Panc1 (cell line): Measurements from ENCODE around the gene CAMK1D. TPM values are rescaled to one million over a fixed set of nuclear protein-coding genes. Genes with fewer than 3 reads are reported as not detected.

Experiments used
- ATAC-seq: fragments of 200-7000 bp; cut with Tn5 transposase; 2 replicates; pipeline ENCODE4 v1.9.1; 2020; ENCODE audit warnings: mild to moderate bottlenecking, moderate library complexity
- BruUV-seq: library from RNA; stranded (reverse); fragments of 400-500 nt; replicated peaks from 2 replicates; lab custom pipeline; 2021; lab: Mats Ljungman, UMichigan
- CTCF ChIA-PET: fragments of 300-600 bp; sonication (Branson Sonifier 250); formaldehyde crosslinking; loops from one replicate; lab custom pipeline; 2022; ENCODE audit warnings: antibody characterized with exemption; lab: Charles Lee
- POLR2A ChIA-PET: fragments of 300-600 bp; sonication (Branson Sonifier 250); formaldehyde crosslinking; loops from one replicate; lab custom pipeline; 2022; ENCODE audit warnings: antibody characterized with exemption; lab: Charles Lee
- DNase-seq: peaks from one replicate; pipeline ENCODE4 v3.0.0-alpha.2; 2010; ENCODE audit warnings: low read depth, low spot score
- H3K27ac ChIP-seq: 2 replicates; pipeline ENCODE4 v1.5.1; 2011; ENCODE audit warnings: mild to moderate bottlenecking, low read length, inconsistent platforms
- H3K27me3 ChIP-seq: fragments of 200-500 bp; sonication (Bioruptor generic); 2 replicates; pipeline ENCODE4 v1.6.0; 2014; ENCODE audit warnings: low read length, inconsistent platforms; ENCODE audit not compliant: control insufficient read depth, insufficient read depth
- H3K36me3 ChIP-seq: fragments of 200-500 bp; sonication (Bioruptor generic); 2 replicates; pipeline ENCODE4 v1.5.1; 2014; ENCODE audit warnings: inconsistent platforms, mild to moderate bottlenecking, low read length, moderate library complexity; ENCODE audit not compliant: control insufficient read depth, insufficient read depth
- H3K4me1 ChIP-seq: 2 replicates; pipeline ENCODE4 v1.5.1; 2011; ENCODE audit warnings: inconsistent platforms, mild to moderate bottlenecking, low read length, moderate library complexity; ENCODE audit not compliant: control insufficient read depth, insufficient read depth
- H3K4me3 ChIP-seq, 2 experiments: 2 replicates each; pipeline ENCODE4 v1.5.1; 2011 to 2012; ENCODE audit warnings: low read depth in 2 of 2, low read length in 2 of 2, mild to moderate bottlenecking in 2 of 2, inconsistent platforms in 1 of 2, moderate library complexity in 1 of 2
- H3K9me3 ChIP-seq: fragments of 200-500 bp; sonication (Bioruptor generic); 2 replicates; pipeline ENCODE4 v1.5.1; 2014; ENCODE audit warnings: low read depth, mild to moderate bottlenecking, inconsistent platforms, low read length, moderate library complexity; ENCODE audit not compliant: control insufficient read depth, insufficient read depth
- CTCF ChIP-seq: fragments of 450-650 bp; IDR thresholded peaks from 2 replicates; pipeline ENCODE4 v1.5.1; 2017; ENCODE audit warnings: mild to moderate bottlenecking
- POLR2AphosphoS5 ChIP-seq: IDR thresholded peaks from 2 replicates; pipeline ENCODE4 v1.6.1; 2012; ENCODE audit warnings: mild to moderate bottlenecking, low read depth, low read length, moderate library complexity
- SIN3A ChIP-seq: IDR thresholded peaks from 2 replicates; pipeline ENCODE4 v1.6.1; 2012; ENCODE audit warnings: low read depth, mild to moderate bottlenecking, low read length, moderate library complexity, borderline replicate concordance; ENCODE audit not compliant: insufficient read depth
- TCF7L2 ChIP-seq: IDR thresholded peaks from 2 replicates; pipeline ENCODE4 v1.6.1; 2011; ENCODE audit warnings: mild to moderate bottlenecking, low read depth, low read length, inconsistent platforms
- in situ Hi-C: cut with HindIII; loops from 2 replicates; pipeline ENCODE4 v1.10.0; 2016; ENCODE audit warnings: low sequenced_read_pairs, low pct_unique_long_range_greater_than_20kb
- intact Hi-C: fragments of 100-400 bp; cut with micrococcal nuclease; formaldehyde crosslinking; loops from one replicate; pipeline ENCODE4 v1.10.0; 2022; ENCODE audit not compliant: unreplicated experiment
- total RNA-seq: library from RNA; stranded (reverse); gene quantifications from one replicate; pipeline ENCODE4 v1.2.1, GENCODE V29; 2021; ENCODE audit not compliant: unreplicated experiment
- TF ChIP-seq, protein P1 (sequence below), 2 experiments: IDR thresholded peaks; 2 replicates each; pipeline ENCODE4 v1.6.1; 2011 to 2012; ENCODE audit warnings: low read depth in 2 of 2, control low read depth in 1 of 2, low read length in 1 of 2, mild to moderate bottlenecking in 1 of 2, moderate library complexity in 1 of 2; ENCODE audit not compliant: insufficient read depth in 1 of 2

Gene CAMK1D
- total RNA-seq, 1 experiment from 2014 or later, result 5.7 TPM

GRCh38 chr10:12600652-12601051 lies 251.3 kb downstream of the CAMK1D start:
- H3K27me3 ChIP-seq, result no peaks in the 10 kb centered on the region
- no TSS peak for BruUV-seq
- ATAC-seq, result no peak
- in situ Hi-C loops, result no loop called here
- peaks cover 5% of the 10 kb centered on the region; the same call in 1 of the 2 replicates for H3K4me1 ChIP-seq
- intact Hi-C loops, result no loop called here
- H3K27ac ChIP-seq, result no peak overlapping the region
- no peak overlapping the region for H3K4me3 ChIP-seq
- H3K9me3 ChIP-seq, result no peaks in the 10 kb centered on the region
- CTCF ChIA-PET, result no interaction called here
- TF ChIP-seq CTCF (no peak), SIN3A (no peak), TCF7L2 (no peak), POLR2AphosphoS5 (no peak)
- TF ChIP-seq, protein P1, sequence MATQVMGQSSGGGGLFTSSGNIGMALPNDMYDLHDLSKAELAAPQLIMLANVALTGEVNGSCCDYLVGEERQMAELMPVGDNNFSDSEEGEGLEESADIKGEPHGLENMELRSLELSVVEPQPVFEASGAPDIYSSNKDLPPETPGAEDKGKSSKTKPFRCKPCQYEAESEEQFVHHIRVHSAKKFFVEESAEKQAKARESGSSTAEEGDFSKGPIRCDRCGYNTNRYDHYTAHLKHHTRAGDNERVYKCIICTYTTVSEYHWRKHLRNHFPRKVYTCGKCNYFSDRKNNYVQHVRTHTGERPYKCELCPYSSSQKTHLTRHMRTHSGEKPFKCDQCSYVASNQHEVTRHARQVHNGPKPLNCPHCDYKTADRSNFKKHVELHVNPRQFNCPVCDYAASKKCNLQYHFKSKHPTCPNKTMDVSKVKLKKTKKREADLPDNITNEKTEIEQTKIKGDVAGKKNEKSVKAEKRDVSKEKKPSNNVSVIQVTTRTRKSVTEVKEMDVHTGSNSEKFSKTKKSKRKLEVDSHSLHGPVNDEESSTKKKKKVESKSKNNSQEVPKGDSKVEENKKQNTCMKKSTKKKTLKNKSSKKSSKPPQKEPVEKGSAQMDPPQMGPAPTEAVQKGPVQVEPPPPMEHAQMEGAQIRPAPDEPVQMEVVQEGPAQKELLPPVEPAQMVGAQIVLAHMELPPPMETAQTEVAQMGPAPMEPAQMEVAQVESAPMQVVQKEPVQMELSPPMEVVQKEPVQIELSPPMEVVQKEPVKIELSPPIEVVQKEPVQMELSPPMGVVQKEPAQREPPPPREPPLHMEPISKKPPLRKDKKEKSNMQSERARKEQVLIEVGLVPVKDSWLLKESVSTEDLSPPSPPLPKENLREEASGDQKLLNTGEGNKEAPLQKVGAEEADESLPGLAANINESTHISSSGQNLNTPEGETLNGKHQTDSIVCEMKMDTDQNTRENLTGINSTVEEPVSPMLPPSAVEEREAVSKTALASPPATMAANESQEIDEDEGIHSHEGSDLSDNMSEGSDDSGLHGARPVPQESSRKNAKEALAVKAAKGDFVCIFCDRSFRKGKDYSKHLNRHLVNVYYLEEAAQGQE (IDR thresholded peaks at IDR 0.05; ENCODE audit: insufficient read depth in 1 of 2, low read depth in 2 of 2, low read length in 1 of 2), result no peak
- H3K36me3 ChIP-seq, result no peaks in the 10 kb centered on the region
- no peak for DNase-seq
- POLR2A ChIA-PET, result no interaction called here

- no peak for DNase-seq
- CTCF ChIA-PET, result no interaction called here
- intact Hi-C loops, result no loop called here
- no peaks in the 10 kb centered on the region for H3K9me3 ChIP-seq
- in situ Hi-C loops, result no loop called here
- H3K36me3 ChIP-seq, result no peaks in the 10 kb centered on the region
- POLR2A ChIA-PET, result no interaction called here
- peaks cover 5% of the 10 kb centered on the region; the same call in 1 of the 2 replicates for H3K4me1 ChIP-seq
- no peak overlapping the region for H3K27ac ChIP-seq
- H3K4me3 ChIP-seq, result no peak overlapping the region
- no peaks in the 10 kb centered on the region for H3K27me3 ChIP-seq
- BruUV-seq, result no TSS peak
- ATAC-seq, result no peak
- TF ChIP-seq SIN3A (no peak), TCF7L2 (no peak), CTCF (no peak), POLR2AphosphoS5 (no peak)
- TF ChIP-seq, protein P1 (IDR thresholded peaks at IDR 0.05; ENCODE audit: insufficient read depth in 1 of 2, low read depth in 2 of 2, low read length in 1 of 2), result no peak
Measured at GRCh38 chr10:12602521-12602920, 253.2 kb downstream of the CAMK1D start.
